GM21723 (cell line): ENCODE results near the gene ALDH3B2.

Experiments
- ATAC-seq: cut with Tn5 transposase; IDR thresholded peaks from one replicate; pipeline ENCODE4 v1.9.1; 2021; ENCODE audit warnings: mild to moderate bottlenecking, moderate library complexity; ENCODE audit not compliant: unreplicated experiment

ALDH3B2 gene

DNA sequence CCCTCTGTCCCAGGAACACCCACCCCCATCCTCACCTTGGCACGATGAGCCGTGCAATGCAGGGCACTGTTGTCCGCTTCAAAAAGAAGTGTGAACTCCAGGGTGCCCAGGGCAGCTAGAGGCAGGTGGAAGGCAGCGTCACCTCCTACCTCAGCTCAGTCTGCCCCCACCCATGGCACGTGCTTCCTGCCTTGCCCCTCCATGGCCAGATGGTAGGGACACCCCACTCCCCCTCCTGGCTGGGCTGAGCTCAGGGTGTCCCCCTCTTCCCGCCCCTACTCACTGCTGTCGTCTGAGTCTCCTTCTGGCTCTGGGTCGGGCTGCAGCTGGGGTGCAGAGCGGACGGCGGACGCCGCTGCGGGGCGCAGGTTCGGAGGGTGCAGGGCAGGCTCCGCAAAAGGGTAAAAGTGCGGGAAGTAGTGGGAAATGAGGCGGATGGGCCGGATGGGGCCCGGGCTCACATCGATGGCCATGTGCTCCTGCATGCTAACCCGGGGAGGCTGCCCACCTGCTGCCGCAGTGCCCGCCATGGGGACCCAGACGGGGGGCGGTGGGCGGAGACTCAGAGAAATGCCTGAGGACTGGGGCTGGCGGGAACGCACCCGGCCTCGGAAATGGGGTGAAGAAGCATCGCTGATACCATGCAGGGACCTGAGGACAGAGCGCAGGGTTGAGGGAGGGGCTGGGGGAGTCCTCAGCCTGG is 58.5 kb downstream of the ALDH3B2 start:
- ATAC-seq, result no peak

DNA sequence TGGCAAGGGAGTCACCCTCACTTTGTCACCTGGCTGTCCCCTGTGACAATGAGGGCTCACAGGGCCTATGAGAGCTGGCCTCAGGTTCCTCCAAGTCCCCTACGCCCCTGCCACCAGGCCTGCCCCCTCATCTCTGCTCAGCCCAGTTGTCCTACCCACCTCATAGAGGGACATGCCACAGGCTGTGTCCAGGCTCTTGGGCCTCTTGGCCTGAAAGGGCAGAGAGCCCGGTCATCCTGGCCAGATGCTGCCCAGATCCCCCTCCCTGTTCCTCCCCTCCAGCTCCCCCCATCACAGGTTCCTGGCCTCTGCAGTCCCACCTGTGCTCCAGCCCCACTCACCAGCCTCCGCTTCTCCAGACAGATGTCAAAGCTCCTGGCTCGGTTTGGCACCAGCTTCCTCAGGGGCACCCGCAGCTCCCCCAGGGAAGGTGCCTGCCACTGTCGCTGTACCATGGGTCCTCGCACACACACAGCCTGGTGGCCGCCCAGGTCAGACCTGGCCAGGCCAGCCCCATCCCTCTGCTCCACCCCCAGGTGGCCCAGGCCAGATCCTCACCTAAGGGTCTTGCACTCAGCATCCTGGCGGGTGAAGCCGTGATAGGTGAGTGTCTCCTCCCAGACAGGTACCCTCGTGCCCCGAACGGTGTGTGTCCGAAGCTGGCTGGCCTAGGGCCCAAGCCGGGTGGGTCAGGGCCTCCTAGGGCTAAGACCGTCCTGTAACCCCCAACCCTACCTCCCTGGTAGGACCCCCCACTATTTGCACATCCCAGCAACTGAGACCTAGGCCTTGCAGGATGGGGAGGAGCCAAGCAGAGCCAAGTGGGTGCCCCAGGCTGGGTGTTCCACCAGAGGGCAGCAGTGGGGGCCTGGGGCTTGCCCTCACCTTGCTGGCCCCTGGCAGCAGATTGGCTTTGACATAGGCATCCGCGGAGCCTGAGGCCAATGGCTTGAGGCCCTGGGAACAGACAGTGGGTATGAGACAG is 59.4 kb downstream of the ALDH3B2 start:
- ATAC-seq, result no peak

DNA sequence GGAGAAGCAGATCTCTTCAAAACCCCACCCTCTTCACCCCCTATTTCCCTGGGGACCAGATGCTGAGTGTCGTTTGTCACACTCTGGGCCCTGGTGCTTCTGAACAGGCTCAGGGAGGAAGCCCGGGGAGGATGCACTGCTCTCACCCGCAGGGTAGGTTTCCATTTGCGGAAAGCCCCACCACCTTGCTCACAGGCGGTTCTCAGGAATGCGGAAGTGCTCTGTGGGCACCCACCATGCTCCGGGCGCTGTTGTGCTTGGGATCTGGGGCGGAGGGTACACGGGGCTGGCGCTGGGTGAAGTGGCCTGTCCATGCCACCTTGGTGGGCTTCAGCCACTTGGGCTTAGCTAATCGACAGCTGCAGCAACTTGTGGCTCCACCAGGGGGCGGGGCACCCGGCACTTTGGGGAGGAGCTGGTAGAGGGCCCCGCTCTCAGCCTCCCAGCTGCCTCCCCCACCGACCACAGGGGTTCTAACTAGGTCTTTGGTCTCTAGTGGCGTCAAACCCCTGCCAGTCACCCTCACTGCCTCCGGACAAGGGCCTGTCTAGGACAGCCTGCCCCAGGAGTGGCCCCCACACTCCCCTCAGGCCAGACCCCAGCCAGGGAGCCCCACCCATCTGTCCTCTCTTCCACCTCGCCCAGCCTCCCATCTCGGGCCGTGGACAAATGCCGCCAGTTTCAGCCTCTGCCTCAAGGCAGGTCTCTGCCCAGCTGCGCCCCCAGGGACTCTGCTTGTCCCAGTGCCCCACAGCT is 60.3 kb downstream of the ALDH3B2 start:
- peak; percentile 75 for ATAC-seq

DNA sequence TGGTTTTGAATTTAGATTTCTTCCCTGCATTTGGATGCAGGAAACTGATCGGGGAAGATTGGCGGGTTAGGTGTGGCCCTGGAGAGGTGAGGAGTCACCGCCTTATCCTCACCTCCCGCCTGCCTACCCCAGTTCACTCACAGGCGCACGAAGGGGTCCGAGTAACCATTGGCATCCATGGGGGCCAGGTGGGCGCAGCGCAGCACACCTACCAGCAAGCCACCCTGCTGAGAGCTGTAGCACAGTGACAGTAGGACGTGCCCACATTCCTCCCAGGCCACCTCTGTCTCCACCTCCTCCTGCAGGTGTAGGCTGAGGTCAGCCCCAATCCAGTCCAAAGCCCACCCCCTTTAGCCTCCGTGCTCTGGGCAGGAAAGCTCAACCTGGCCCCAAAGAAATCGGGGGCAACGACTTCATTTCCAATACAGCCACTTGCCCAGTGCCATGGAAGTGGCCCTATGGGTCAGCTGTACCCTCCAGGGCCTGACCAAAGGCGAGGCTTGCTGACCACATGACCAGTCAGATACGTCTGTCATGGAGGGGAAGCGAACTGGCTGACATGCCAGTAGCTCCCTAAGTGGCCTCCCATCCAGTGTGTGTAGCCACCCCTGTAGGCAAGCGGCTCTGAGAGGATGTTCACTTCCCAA is 61.0 kb downstream of the ALDH3B2 start:
- no peak for ATAC-seq

DNA sequence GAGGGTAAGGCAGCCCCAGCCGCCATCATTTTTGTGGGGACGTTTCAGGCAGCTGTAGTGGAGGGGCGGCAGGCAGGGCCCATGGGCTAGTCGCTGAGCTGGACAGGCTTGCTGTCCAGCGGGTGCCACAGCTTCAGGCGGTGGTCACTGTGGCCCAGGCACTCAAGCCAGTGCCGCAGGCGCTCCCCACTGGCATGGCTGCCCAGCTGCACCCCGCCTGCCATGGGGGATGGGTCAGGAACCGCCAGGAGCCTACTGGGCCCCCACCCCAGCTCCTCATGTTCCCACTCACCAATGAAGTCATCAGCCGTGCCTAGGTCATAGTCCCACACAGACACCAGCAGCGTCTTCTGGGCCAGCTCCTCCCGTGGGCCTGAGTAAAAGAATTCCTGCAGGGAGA is 61.7 kb downstream of the ALDH3B2 start:
- ATAC-seq, result no peak
